K562 (cell line): Measurements from ENCODE around the gene C4A. TPM values are rescaled to one million over a fixed set of nuclear protein-coding genes. Genes with fewer than 3 reads are reported as not detected.

Source experiments
- BMI1 ChIP-seq: fragments of 150-350 bp; IDR thresholded peaks from 2 replicates; pipeline ENCODE4 v1.6.1; 2014; ENCODE audit warnings: low read length
- CBX8 ChIP-seq: fragments of 200-600 bp; sonication (generic); IDR thresholded peaks from 2 replicates; pipeline ENCODE4 v1.6.1; 2012; ENCODE audit warnings: borderline replicate concordance, mixed run types, low read depth, mild to moderate bottlenecking, moderate library complexity, mixed read lengths, low read length, control low read depth, inconsistent platforms; ENCODE audit not compliant: poor library complexity, severe bottlenecking; ENCODE audit errors: extremely low read depth
- CTCF ChIP-seq, 3 experiments: IDR thresholded peaks in 2 of 3; conservative IDR thresholded peaks in 1 of 3; 2 replicates each; pipeline ENCODE4 v1.5.1; 2011 to 2012; ENCODE audit warnings: low read length in 3 of 3, mild to moderate bottlenecking in 3 of 3, control low read depth in 2 of 3, improper control_type of control experiment in 1 of 3, inconsistent platforms in 1 of 3, low read depth in 1 of 3, mixed read lengths in 1 of 3, moderate library complexity in 1 of 3; ENCODE audit not compliant: insufficient read depth in 2 of 3
- DEAF1 ChIP-seq: fragments of 450-650 bp; formaldehyde crosslinking; IDR thresholded peaks from 2 replicates; pipeline ENCODE4 v1.4.0; 2020; ENCODE audit warnings: mild to moderate bottlenecking, moderate library complexity
- E2F8 ChIP-seq: fragments of 450-650 bp; IDR thresholded peaks from 2 replicates; pipeline ENCODE4 v1.7.1; 2018; ENCODE audit warnings: mild to moderate bottlenecking, low read depth; ENCODE audit not compliant: partially characterized antibody
- POLR2AphosphoS2 ChIP-seq: IDR thresholded peaks from 2 replicates; pipeline ENCODE4 v1.6.1; 2012; ENCODE audit warnings: low read length, improper control_type of control experiment
- RB1 ChIP-seq: fragments of 450-650 bp; IDR thresholded peaks from 2 replicates; pipeline ENCODE4 v1.6.1; 2017; ENCODE audit warnings: low read depth, mild to moderate bottlenecking
- SMC3 ChIP-seq: conservative IDR thresholded peaks from 2 replicates; pipeline ENCODE4 v1.6.1; 2011; ENCODE audit warnings: low read depth, low read length, improper control_type of control experiment; ENCODE audit not compliant: insufficient read depth
- SNIP1 ChIP-seq: fragments of 450-650 bp; IDR thresholded peaks from 2 replicates; pipeline ENCODE4 v1.7.1; 2017; ENCODE audit warnings: low read depth, mild to moderate bottlenecking
- SNRNP70 ChIP-seq: fragments of 200-400 bp; formaldehyde crosslinking; optimal IDR thresholded peaks from 2 replicates; pipeline ENCODE3; 2017; ENCODE audit warnings: low read depth, low read length
- TAF9B ChIP-seq: fragments of 450-650 bp; IDR thresholded peaks from 2 replicates; pipeline ENCODE4 v1.6.1; 2018; ENCODE audit warnings: mild to moderate bottlenecking; ENCODE audit not compliant: partially characterized antibody
- ZNF263 ChIP-seq: sonication (generic); formaldehyde crosslinking; IDR thresholded peaks from 2 replicates; pipeline ENCODE4 v1.8.0; 2022; ENCODE audit warnings: mild to moderate bottlenecking, missing genetic modification reagents, borderline replicate concordance
- ZNF398 ChIP-seq: fragments of 250-450 bp; sonication (Bioruptor Pico); IDR thresholded peaks from 2 replicates; pipeline ENCODE4 v1.8.0; 2021; ENCODE audit warnings: moderate library complexity, mild to moderate bottlenecking, inconsistent platforms
- ZNF592 ChIP-seq: fragments of 450-650 bp; IDR thresholded peaks from 2 replicates; pipeline ENCODE4 v1.6.1; 2017; ENCODE audit warnings: antibody characterized with exemption, mild to moderate bottlenecking
- polyA plus RNA-seq, 8 experiments: library from polyadenylated mRNA; depleted of rRNA in 4 of 8; stranded (reverse) in 5 of 8; unstranded in 3 of 8; fragments of >200 nt; fragmentation: Nextera tagmentation in 2 of 8; fragmentation: Illumina TruSeq in 1 of 8; extraction: Ambion mirVana in 2 of 8; extraction: Trizol in 1 of 8; gene quantifications; 2 replicates each; pipeline versions ENCODE4 v1.2.1 to v1.2.3, GENCODE V29; 2011 to 2014; ENCODE audit warnings: inconsistent platforms in 1 of 8, missing spikeins in 1 of 8
- total RNA-seq, 7 experiments: library from RNA; depleted of rRNA in 6 of 7; stranded (reverse); fragments of >200 nt in 6 of 7; fragmentation: Illumina TruSeq in 2 of 7; extraction: Trizol in 2 of 7; gene quantifications; 2 replicates each; pipeline versions ENCODE4 v1.2.1 to v1.2.3, GENCODE V29; 2011 to 2021; ENCODE audit warnings: low replicate concordance in 1 of 7

C4A gene
- total and polyA plus RNA-seq, 9 of the 15 experiments (the other 6 are each of a cell fraction or from before 2014, with no cell fraction given) = 0.27 to 7.6 (median 5.0) TPM

GRCh38 chr6:31952140-31952805, 29.6 kb upstream of the C4A start (continued):
- no peak for TF ChIP-seq ZNF398 (CRISPR knock-in tag)
- TF ChIP-seq DEAF1 (CRISPR knock-in tag) = peak; percentile 40; the same call in 1 of the 2 replicates
- TF ChIP-seq ZNF592 = 0 out of 2 replicates have a peak, but pooled peaks have one; percentile 18
- no peak for TF ChIP-seq POLR2AphosphoS2
- no peak for TF ChIP-seq BMI1
- no peak for TF ChIP-seq E2F8
- no peak for TF ChIP-seq SNIP1
- TF ChIP-seq RB1 = peak; percentile 48
- TF ChIP-seq SNRNP70 = no peak
- TF ChIP-seq ZNF263 (CRISPR knock-in tag) = no peak
- TF ChIP-seq TAF9B = no peak
- TF ChIP-seq CTCF (IDR thresholded peaks at IDR 0.05 in 2 of 3, conservative IDR thresholded peaks at IDR 0.05 in 1 of 3; ENCODE audit: insufficient read depth in 2 of 3, low read depth in 1 of 3, low read length in 3 of 3) = peak; percentile 94 to 97 (median 94)
- no peak for TF ChIP-seq CBX8
- TF ChIP-seq SMC3 = peak; percentile 68
